Lung microvascular endothelial cell (primary cell): ENCODE data around the gene MAGT1. TPM values are rescaled to one million over a fixed set of nuclear protein-coding genes. Genes with fewer than 3 reads are reported as not detected.
"Not testable (repeated sequence)": the region's sequence is repeated elsewhere in the genome, so short reads cannot be mapped to it uniquely, and the experiment has no call there.

Experiments
- DNase-seq, 2 donors: peaks; one replicate each; pipeline versions ENCODE4 v3.0.0 to v3.0.0-alpha.2; 2010; ENCODE audit warnings: low read depth in 2 of 2
- total RNA-seq: library from RNA; depleted of rRNA; stranded (reverse); fragments of >200 nt; gene quantifications from 2 replicates; pipeline ENCODE4 v1.2.1, GENCODE V29; 2014

MAGT1 gene
- 238 and 253 TPM in 2 replicates for total RNA-seq

- peak; percentile 97 to 98 for DNase-seq
These were observed at the start of gene MAGT1 for GRCh38 chrX:77894921-77895886. Gene MAGT1, minus strand, starts transcription at chrX:77895435. Its CDS starts 25 bp downstream, at chrX:77895410.

GRCh38 chrX:77945031-77945430, 49.8 kb upstream of the MAGT1 start:
- not testable (repeated sequence) for DNase-seq

- DNase-seq = no peak
These were observed 42.9 kb upstream of the MAGT1 start for GRCh38 chrX:77938083-77938680.

- DNase-seq = peak; percentile 27 to 69
These were observed 42.1 kb upstream of the MAGT1 start for GRCh38 chrX:77937291-77937690.

- DNase-seq = no peak
These were observed 41.1 kb upstream of the MAGT1 start for GRCh38 chrX:77936299-77936698.

- DNase-seq = no peak
These were observed 40.7 kb upstream of the MAGT1 start for GRCh38 chrX:77935886-77936285.

GRCh38 chrX:77930581-77930980, 35.3 kb upstream of the MAGT1 start:
- DNase-seq = no peak

GRCh38 chrX:77925764-77926163, 30.5 kb upstream of the MAGT1 start:
- no peak for DNase-seq

GRCh38 chrX:77924320-77924859, 29.2 kb upstream of the MAGT1 start:
- no peak for DNase-seq

GRCh38 chrX:77922787-77923186, 27.6 kb upstream of the MAGT1 start:
- no peak for DNase-seq

- not testable (repeated sequence) for DNase-seq
These were observed 24.1 kb upstream of the MAGT1 start for GRCh38 chrX:77919370-77919769.

GRCh38 chrX:77918568-77918967, 23.3 kb upstream of the MAGT1 start:
- no peak for DNase-seq

GRCh38 chrX:77917294-77917933, 22.2 kb upstream of the MAGT1 start:
- DNase-seq = peak in 1 of 2 donors; percentile 25

GRCh38 chrX:77910108-77910840, 15.0 kb upstream of the MAGT1 start, which contains the start of gene ATP7A:
Gene ATP7A, plus strand, starts transcription at chrX:77910693. Its CDS starts 60,949 bp downstream, at chrX:77971642.
- peak; percentile 90 to 92 for DNase-seq

GRCh38 chrX:77901506-77901905, 6.3 kb upstream of the MAGT1 start:
- no peak for DNase-seq

- no peak for DNase-seq
These were observed 5.5 kb upstream of the MAGT1 start for GRCh38 chrX:77900688-77901087.

GRCh38 chrX:77899081-77899828, 4.0 kb upstream of the MAGT1 start, which contains the start of gene COX7B:
Gene COX7B, plus strand, starts transcription at chrX:77899468. Its CDS starts 86 bp downstream, at chrX:77899554.
- peak; percentile 94 to 95 for DNase-seq

- DNase-seq = no peak
These were observed 1.5 kb downstream of the MAGT1 start for GRCh38 chrX:77893713-77894112.

GRCh38 chrX:77892887-77893286, 2.3 kb downstream of the MAGT1 start:
- DNase-seq = no peak

- not testable (repeated sequence) for DNase-seq
These were observed 13.8 kb downstream of the MAGT1 start for GRCh38 chrX:77881418-77881817.
